Measurements from ENCODE around the gene TAS2R5.

TAS2R5 gene

GRCh38 chr7:141837683-141838082, 47.7 kb downstream of the TAS2R5 start:
- no peak for TF ChIP-seq CTCF (IDR thresholded peaks at IDR 0.05; ENCODE audit: insufficient read depth, low read depth, low read length, missing control alignments)
- no peak for DNase-seq (ENCODE audit: low read depth)
- H3K4me3 ChIP-seq (ENCODE audit: low read length) = no peak overlapping the region

- H3K4me3 ChIP-seq (ENCODE audit: low read length) = no peak overlapping the region
- no peak for TF ChIP-seq CTCF (IDR thresholded peaks at IDR 0.05; ENCODE audit: insufficient read depth, low read depth, low read length, missing control alignments)
- DNase-seq (ENCODE audit: low read depth) = no peak
These were observed 48.6 kb downstream of the TAS2R5 start for GRCh38 chr7:141838581-141838980.

- TF ChIP-seq CTCF (IDR thresholded peaks at IDR 0.05; ENCODE audit: insufficient read depth, low read depth, low read length, missing control alignments) = no peak
- no peak overlapping the region for H3K4me3 ChIP-seq (ENCODE audit: low read length)
- no peak for DNase-seq (ENCODE audit: low read depth)
These were observed 49.2 kb downstream of the TAS2R5 start for GRCh38 chr7:141839256-141839655.

GRCh38 chr7:141840708-141841107, 50.7 kb downstream of the TAS2R5 start:
- no peak for TF ChIP-seq CTCF (IDR thresholded peaks at IDR 0.05; ENCODE audit: insufficient read depth, low read depth, low read length, missing control alignments)
- DNase-seq (ENCODE audit: low read depth) = no peak
- H3K4me3 ChIP-seq (ENCODE audit: low read length) = no peak overlapping the region

Data from epithelial cell of esophagus (primary cell).